IMR-90 (cell line): Measurements from ENCODE around the gene HIVEP1. TPM values are rescaled to one million over a fixed set of nuclear protein-coding genes. Genes with fewer than 3 reads are reported as not detected.

ENCODE experiments used
- ATAC-seq: fragments of 200-7000 bp; cut with Tn5 transposase; 2 replicates; pipeline ENCODE4 v1.9.1; 2020; ENCODE audit warnings: low read depth, mild to moderate bottlenecking, moderate library complexity
- BruUV-seq: library from RNA; stranded (reverse); fragments of 400-500 nt; replicated peaks from 2 replicates; lab custom pipeline; 2021; lab: Mats Ljungman, UMichigan
- CTCF ChIA-PET: fragments of 300-600 bp; formaldehyde crosslinking; extraction: SDS; loops from one replicate; lab custom pipeline; 2021; ENCODE audit warnings: antibody characterized with exemption; lab: Yijun Ruan, JAX
- POLR2A ChIA-PET: fragments of 300-600 bp; sonication (Branson Sonifier 250); formaldehyde crosslinking; loops from one replicate; lab custom pipeline; 2022; ENCODE audit warnings: antibody characterized with exemption; ENCODE audit not compliant: unreplicated experiment; lab: Charles Lee
- DNase-seq: peaks from one replicate; pipeline ENCODE4 v3.0.0; 2013
- H2AFZ ChIP-seq: replicated peaks from 2 replicates; pipeline ENCODE3; 2013; ENCODE audit warnings: low read length, mild to moderate bottlenecking; ENCODE audit not compliant: poor library complexity
- H2AK5ac ChIP-seq: 2 replicates; pipeline ENCODE4 v1.6.1; 2013; ENCODE audit warnings: low read depth, low read length, inconsistent platforms
- H2AK9ac ChIP-seq: replicated peaks from 2 replicates; pipeline ENCODE3; 2013; ENCODE audit warnings: mild to moderate bottlenecking, low read depth, low read length, moderate library complexity; ENCODE audit not compliant: poor library complexity
- H2BK120ac ChIP-seq: 2 replicates; pipeline ENCODE4 v1.6.1; 2013; ENCODE audit warnings: low read depth, low read length, inconsistent platforms
- H2BK15ac ChIP-seq: 3 replicates; pipeline ENCODE4 v1.6.1; 2013; ENCODE audit warnings: low read depth, low read length, inconsistent platforms
- H2BK20ac ChIP-seq: 2 replicates; pipeline ENCODE4 v1.6.1; 2013; ENCODE audit warnings: low read depth, mild to moderate bottlenecking, inconsistent platforms, low read length, moderate library complexity
- H2BK5ac ChIP-seq: 2 replicates; pipeline ENCODE4 v1.6.1; 2013; ENCODE audit warnings: mild to moderate bottlenecking, low read depth, low read length, inconsistent platforms; ENCODE audit not compliant: poor library complexity, severe bottlenecking
- H3K14ac ChIP-seq: replicated peaks from 2 replicates; pipeline ENCODE4 v1.6.1; 2013; ENCODE audit warnings: low read depth, low read length, inconsistent platforms
- H3K18ac ChIP-seq: 2 replicates; pipeline ENCODE4 v1.6.1; 2013; ENCODE audit warnings: low read depth, low read length, control low read depth
- H3K23ac ChIP-seq: 2 replicates; pipeline ENCODE4 v1.6.1; 2013; ENCODE audit warnings: low read depth, low read length, inconsistent platforms
- H3K27ac ChIP-seq: 2 replicates; pipeline ENCODE4 v1.5.1; 2013; ENCODE audit warnings: mild to moderate bottlenecking, control low read depth, low read length; ENCODE audit not compliant: insufficient read depth
- H3K27me3 ChIP-seq: 2 replicates; pipeline ENCODE4 v1.6.1; 2013; ENCODE audit warnings: low read length; ENCODE audit not compliant: control insufficient read depth, insufficient read depth
- H3K36me3 ChIP-seq: 2 replicates; pipeline ENCODE4 v1.6.1; 2013; ENCODE audit warnings: low read length, mixed read lengths; ENCODE audit not compliant: control insufficient read depth, insufficient read depth
- H3K4ac ChIP-seq: 2 replicates; pipeline ENCODE4 v1.6.1; 2013; ENCODE audit warnings: low read depth, low read length, inconsistent platforms
- H3K4me1 ChIP-seq: 2 replicates; pipeline ENCODE4 v1.6.1; 2013; ENCODE audit warnings: low read length, mixed read lengths; ENCODE audit not compliant: control insufficient read depth, insufficient read depth
- H3K4me2 ChIP-seq: 2 replicates; pipeline ENCODE4 v1.6.1; 2013; ENCODE audit warnings: low read depth, mild to moderate bottlenecking, control low read depth, low read length, moderate library complexity
- H3K4me3 ChIP-seq: 2 replicates; pipeline ENCODE4 v1.5.1; 2013; ENCODE audit warnings: low read depth, mild to moderate bottlenecking, control low read depth, low read length, moderate library complexity; ENCODE audit not compliant: insufficient read depth
- H3K56ac ChIP-seq: 2 replicates; pipeline ENCODE4 v1.6.1; 2013; ENCODE audit warnings: low read length, inconsistent platforms; ENCODE audit not compliant: insufficient read depth; ENCODE audit errors: extremely low read depth
- H3K79me1 ChIP-seq, 2 experiments: 2 replicates each; pipeline ENCODE4 v1.6.1; 2013; ENCODE audit warnings: low read length in 2 of 2, inconsistent platforms in 1 of 2, low read depth in 1 of 2
- H3K9ac ChIP-seq: 2 replicates; pipeline ENCODE4 v1.6.1; 2013; ENCODE audit warnings: low read depth, low read length, control low read depth
- H3K9me1 ChIP-seq: 2 replicates; pipeline ENCODE4 v1.6.1; 2013; ENCODE audit warnings: low read length, inconsistent platforms; ENCODE audit not compliant: insufficient read depth
- H3K9me3 ChIP-seq: 2 replicates; pipeline ENCODE4 v1.6.1; 2013; ENCODE audit warnings: low read length; ENCODE audit not compliant: control insufficient read depth, insufficient read depth
- H4K20me1 ChIP-seq: 2 replicates; pipeline ENCODE4 v1.6.1; 2013; ENCODE audit warnings: low read length, inconsistent platforms; ENCODE audit not compliant: insufficient read depth
- H4K5ac ChIP-seq: 2 replicates; pipeline ENCODE4 v1.6.1; 2013; ENCODE audit warnings: mild to moderate bottlenecking, low read depth, low read length, control low read depth
- H4K8ac ChIP-seq, 2 experiments: 2 replicates each; pipeline ENCODE4 v1.6.1; 2013; ENCODE audit warnings: low read depth in 2 of 2, low read length in 2 of 2, control low read depth in 1 of 2, inconsistent platforms in 1 of 2
- H4K91ac ChIP-seq: 2 replicates; pipeline ENCODE4 v1.6.1; 2013; ENCODE audit warnings: low read depth, low read length, inconsistent platforms; ENCODE audit not compliant: insufficient read depth
- BHLHE40 ChIP-seq: fragments of 150-350 bp; IDR thresholded peaks from 2 replicates; pipeline ENCODE4 v1.6.1; 2016; ENCODE audit warnings: mild to moderate bottlenecking, low read depth, low read length
- CHD1 ChIP-seq: IDR thresholded peaks from 2 replicates; pipeline ENCODE4 v1.6.1; 2012; ENCODE audit warnings: low read depth, low read length, improper control_type of control experiment
- CTCF ChIP-seq: conservative IDR thresholded peaks from 2 replicates; pipeline ENCODE4 v1.5.1; 2012; ENCODE audit warnings: mild to moderate bottlenecking, low read depth, low read length, improper control_type of control experiment
- FOS ChIP-seq: fragments of 150-350 bp; IDR thresholded peaks from 2 replicates; pipeline ENCODE4 v1.6.1; 2016; ENCODE audit warnings: low read depth, low read length
- MAFK ChIP-seq: IDR thresholded peaks from 2 replicates; pipeline ENCODE4 v1.6.1; 2012; ENCODE audit warnings: low read depth, low read length, improper control_type of control experiment
- MAZ ChIP-seq: IDR thresholded peaks from 2 replicates; pipeline ENCODE4 v1.6.1; 2012; ENCODE audit warnings: low read depth, mild to moderate bottlenecking, low read length, improper control_type of control experiment, moderate library complexity, borderline replicate concordance
- MXI1 ChIP-seq: IDR thresholded peaks from 2 replicates; pipeline ENCODE4 v1.6.1; 2012; ENCODE audit warnings: low read depth, mild to moderate bottlenecking, low read length, moderate library complexity, borderline replicate concordance
- POLR2A ChIP-seq: IDR thresholded peaks from 2 replicates; pipeline ENCODE4 v1.6.1; 2012; ENCODE audit warnings: mild to moderate bottlenecking, low read depth, low read length
- RAD21 ChIP-seq: IDR thresholded peaks from 2 replicates; pipeline ENCODE4 v1.6.1; 2012; ENCODE audit warnings: low read length, improper control_type of control experiment
- RCOR1 ChIP-seq: IDR thresholded peaks from 2 replicates; pipeline ENCODE4 v1.6.1; 2012; ENCODE audit warnings: mild to moderate bottlenecking, low read length, improper control_type of control experiment; ENCODE audit not compliant: insufficient replicate concordance
- SMC3 ChIP-seq: fragments of 150-350 bp; IDR thresholded peaks from 2 replicates; pipeline ENCODE4 v1.6.1; 2016; ENCODE audit warnings: low read depth, mild to moderate bottlenecking, antibody characterized with exemption, low read length, moderate library complexity
- WGBS, 2 experiments: methylation state at CpG; one replicate each; pipeline versions ENCODE4 v1.1.5 to v1.1.7; 2013; ENCODE audit warnings: missing lambda C conversion rate in 2 of 2; ENCODE audit not compliant: insufficient read length in 1 of 2; ENCODE audit errors: extremely low coverage in 2 of 2; 5-methylcytosine and 5-hydroxymethylcytosine counted together
- dilution Hi-C: fragments of 300-500 bp; cut with HindIII; formaldehyde crosslinking; loops from one replicate; pipeline ENCODE4 v1.14.3; 2018; ENCODE audit warnings: low sequenced_read_pairs; ENCODE audit not compliant: unreplicated experiment
- in situ Hi-C: fragments of 300-500 bp; cut with MboI; formaldehyde crosslinking; loops from 3 replicates; pipeline ENCODE4 v1.14.3; 2019; ENCODE audit warnings: low sequenced_read_pairs, inconsistent platforms, mixed read lengths
- intact Hi-C: fragments of 100-400 bp; cut with micrococcal nuclease; formaldehyde crosslinking; loops from 2 replicates; pipeline ENCODE4 v1.10.0; 2022
- polyA plus RNA-seq, 3 experiments: library from polyadenylated mRNA; depleted of rRNA; stranded (reverse); fragments of >200 nt; gene quantifications; 2 replicates each; pipeline ENCODE4 v1.2.3, GENCODE V29; 2012; ENCODE audit warnings: low replicate concordance in 1 of 3
- total RNA-seq: library from RNA; depleted of rRNA; stranded (reverse); fragments of >200 nt; gene quantifications from 2 replicates; pipeline ENCODE4 v1.2.3, GENCODE V29; 2012
- TF ChIP-seq, protein P1 (sequence below): fragments of 150-350 bp; IDR thresholded peaks from 2 replicates; pipeline ENCODE4 v1.6.1; 2017; ENCODE audit warnings: mild to moderate bottlenecking, antibody characterized with exemption, low read length, low read depth

HIVEP1 gene
- total and polyA plus RNA-seq, 2 of the 4 experiments (the other 2 are of a cell fraction) = 13.0 to 17.2 TPM

GRCh38 chr6:12037798-12038197 is 25.7 kb downstream of the HIVEP1 start:
- H2AFZ ChIP-seq = no peak overlapping the region
- H3K27me3 ChIP-seq = no peaks in the 10 kb centered on the region
- no peak overlapping the region for H3K27ac ChIP-seq
- dilution Hi-C loops = no loop called here
- no peak overlapping the region for H2BK15ac ChIP-seq
- H3K4ac ChIP-seq = no peak overlapping the region
- H3K36me3 ChIP-seq = no peaks in the 10 kb centered on the region; the same call in 1 of the 2 replicates
- H2BK5ac ChIP-seq = no peak overlapping the region
- peaks cover 6% of the 10 kb centered on the region for H3K4me1 ChIP-seq
- H3K56ac ChIP-seq = no peak overlapping the region
- intact Hi-C loops = no loop called here
- H3K4me3 ChIP-seq = no peak overlapping the region
- CTCF ChIA-PET = no interaction called here
- H4K20me1 ChIP-seq = no peaks in the 10 kb centered on the region; the same call in 1 of the 2 replicates
- 0 out of 2 replicates have a peak overlapping the region, but pooled peaks have one; percentile 11 for H3K14ac ChIP-seq
- no TSS peak for BruUV-seq
- no peak for ATAC-seq
- POLR2A ChIA-PET = no interaction called here
- H3K4me2 ChIP-seq = no peak overlapping the region
- H2BK120ac ChIP-seq = no peak overlapping the region
- no peak overlapping the region for H2BK20ac ChIP-seq
- no peak overlapping the region for H4K8ac ChIP-seq
- in situ Hi-C loops = no loop called here
- no peak overlapping the region for H2AK5ac ChIP-seq
- H3K9me3 ChIP-seq = no peaks in the 10 kb centered on the region
- no peak overlapping the region for H3K18ac ChIP-seq
- no peak overlapping the region for H4K5ac ChIP-seq
- H3K23ac ChIP-seq = no peak overlapping the region
- peaks cover 12% of the 10 kb centered on the region; the same call in 1 of the 2 replicates for H3K9me1 ChIP-seq
- DNase-seq = no peak
- H3K79me1 ChIP-seq = peaks cover 25 to 49% of the 10 kb centered on the region in 2 experiments
- H2AK9ac ChIP-seq = no peak overlapping the region
- no peak overlapping the region for H3K9ac ChIP-seq
- H4K91ac ChIP-seq = no peak overlapping the region
- TF ChIP-seq FOS (no peak), MAZ (no peak), CTCF (no peak), POLR2A (no peak), MXI1 (no peak), BHLHE40 (no peak), CHD1 (no peak), RAD21 (no peak), MAFK (no peak), RCOR1 (no peak), SMC3 (no peak)
- TF ChIP-seq, protein P1, sequence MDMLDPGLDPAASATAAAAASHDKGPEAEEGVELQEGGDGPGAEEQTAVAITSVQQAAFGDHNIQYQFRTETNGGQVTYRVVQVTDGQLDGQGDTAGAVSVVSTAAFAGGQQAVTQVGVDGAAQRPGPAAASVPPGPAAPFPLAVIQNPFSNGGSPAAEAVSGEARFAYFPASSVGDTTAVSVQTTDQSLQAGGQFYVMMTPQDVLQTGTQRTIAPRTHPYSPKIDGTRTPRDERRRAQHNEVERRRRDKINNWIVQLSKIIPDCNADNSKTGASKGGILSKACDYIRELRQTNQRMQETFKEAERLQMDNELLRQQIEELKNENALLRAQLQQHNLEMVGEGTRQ = no peak
- no CpG with 5 or more reads among the region's 6 CpGs for WGBS, 2 experiments
